ENCODE measurements around the gene CSRP3. TPM values are rescaled to one million over a fixed set of nuclear protein-coding genes. Genes with fewer than 3 reads are reported as not detected.

Gene CSRP3
- total RNA-seq, 1 experiment from 2014 or later: not detected

DNA sequence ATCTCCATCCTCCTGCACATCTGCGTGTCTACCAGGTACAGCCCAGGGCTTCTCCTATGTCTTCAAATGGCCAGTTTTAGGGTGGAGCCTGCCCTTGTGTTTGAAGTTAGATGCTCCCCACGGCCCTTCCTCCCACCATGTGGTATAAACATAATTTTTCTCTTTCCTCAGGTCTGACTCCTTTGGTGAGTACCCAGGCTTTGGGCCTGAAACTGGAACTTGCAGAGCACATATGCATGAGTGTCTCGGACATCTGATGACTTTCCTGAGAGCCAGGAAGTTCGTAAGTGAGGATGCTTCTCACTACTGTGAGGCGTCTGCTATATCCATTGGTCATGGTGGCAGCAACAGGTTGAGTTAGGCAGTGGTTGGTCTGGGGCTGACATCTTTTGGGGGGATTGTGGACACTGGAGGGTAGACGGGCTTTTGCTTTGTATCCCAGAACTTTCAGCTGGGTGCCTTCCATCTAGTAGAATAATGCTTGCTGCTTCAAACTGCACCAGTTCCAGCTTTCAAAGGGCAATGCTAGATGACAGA lies 16.2 kb downstream of the CSRP3 start:
- CTCF ChIA-PET: no interaction called here
- H3K36me3 Mint-ChIP-seq (ENCODE audit: insufficient read depth, unreplicated experiment): peaks cover 7% of the 10 kb centered on the region
- intact Hi-C loops (cut with micrococcal nuclease): no loop called here
- BruUV-seq (replicated peaks): no TSS peak
- TF ChIP-seq, protein P1, sequence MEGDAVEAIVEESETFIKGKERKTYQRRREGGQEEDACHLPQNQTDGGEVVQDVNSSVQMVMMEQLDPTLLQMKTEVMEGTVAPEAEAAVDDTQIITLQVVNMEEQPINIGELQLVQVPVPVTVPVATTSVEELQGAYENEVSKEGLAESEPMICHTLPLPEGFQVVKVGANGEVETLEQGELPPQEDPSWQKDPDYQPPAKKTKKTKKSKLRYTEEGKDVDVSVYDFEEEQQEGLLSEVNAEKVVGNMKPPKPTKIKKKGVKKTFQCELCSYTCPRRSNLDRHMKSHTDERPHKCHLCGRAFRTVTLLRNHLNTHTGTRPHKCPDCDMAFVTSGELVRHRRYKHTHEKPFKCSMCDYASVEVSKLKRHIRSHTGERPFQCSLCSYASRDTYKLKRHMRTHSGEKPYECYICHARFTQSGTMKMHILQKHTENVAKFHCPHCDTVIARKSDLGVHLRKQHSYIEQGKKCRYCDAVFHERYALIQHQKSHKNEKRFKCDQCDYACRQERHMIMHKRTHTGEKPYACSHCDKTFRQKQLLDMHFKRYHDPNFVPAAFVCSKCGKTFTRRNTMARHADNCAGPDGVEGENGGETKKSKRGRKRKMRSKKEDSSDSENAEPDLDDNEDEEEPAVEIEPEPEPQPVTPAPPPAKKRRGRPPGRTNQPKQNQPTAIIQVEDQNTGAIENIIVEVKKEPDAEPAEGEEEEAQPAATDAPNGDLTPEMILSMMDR (IDR thresholded peaks at IDR 0.05; ENCODE audit: unreplicated experiment): no peak
- no peak for DNase-seq (ENCODE audit: unreplicated experiment)
- no peaks in the 10 kb centered on the region for H3K27me3 Mint-ChIP-seq (ENCODE audit: insufficient read depth, unreplicated experiment)
- POLR2A ChIA-PET: no interaction called here
- no peak overlapping the region for H3K4me3 Mint-ChIP-seq (ENCODE audit: unreplicated experiment)
- no peaks in the 10 kb centered on the region for H3K4me1 Mint-ChIP-seq (ENCODE audit: insufficient read depth, unreplicated experiment)
- no peaks in the 10 kb centered on the region for H3K9me3 Mint-ChIP-seq (ENCODE audit: unreplicated experiment)
- H3K27ac Mint-ChIP-seq (ENCODE audit: low read depth, unreplicated experiment): no peak overlapping the region

GRCh38 chr11:19185036-19185435 lies 16.7 kb downstream of the CSRP3 start:
- intact Hi-C loops (cut with micrococcal nuclease): no loop called here
- ChIA-PET CTCF (no interaction called here), POLR2A (no interaction called here)
- TF ChIP-seq, protein P1 (IDR thresholded peaks at IDR 0.05; ENCODE audit: unreplicated experiment): no peak
- Mint-ChIP-seq H3K36me3 (ENCODE audit: insufficient read depth, unreplicated experiment) (peaks cover 7% of the 10 kb centered on the region), H3K4me1 (ENCODE audit: insufficient read depth, unreplicated experiment) (no peaks in the 10 kb centered on the region), H3K27ac (ENCODE audit: low read depth, unreplicated experiment) (no peak overlapping the region), H3K27me3 (ENCODE audit: insufficient read depth, unreplicated experiment) (no peaks in the 10 kb centered on the region), H3K9me3 (ENCODE audit: unreplicated experiment) (no peaks in the 10 kb centered on the region), H3K4me3 (ENCODE audit: unreplicated experiment) (no peak overlapping the region)
- no TSS peak for BruUV-seq (replicated peaks)
- DNase-seq (ENCODE audit: unreplicated experiment): no peak

GRCh38 chr11:19183646-19184045 lies 18.1 kb downstream of the CSRP3 start:
- Mint-ChIP-seq H3K4me1 (ENCODE audit: insufficient read depth, unreplicated experiment) (no peaks in the 10 kb centered on the region), H3K4me3 (ENCODE audit: unreplicated experiment) (no peak overlapping the region)
- BruUV-seq (replicated peaks): no TSS peak

GRCh38 chr11:19181531-19182261 lies 20.1 kb downstream of the CSRP3 start:
- CTCF ChIA-PET: interaction anchor here (0.6 kb wide), 1 partner anchor 383 kb away, joined by 3 read pairs; no protein-coding TSS in a partner anchor

More at GRCh38 chr11:19183646-19184045, 18.1 kb downstream of the CSRP3 start:
- Mint-ChIP-seq H3K27me3 (ENCODE audit: insufficient read depth, unreplicated experiment) (no peaks in the 10 kb centered on the region), H3K9me3 (ENCODE audit: unreplicated experiment) (no peaks in the 10 kb centered on the region), H3K27ac (ENCODE audit: low read depth, unreplicated experiment) (no peak overlapping the region), H3K36me3 (ENCODE audit: insufficient read depth, unreplicated experiment) (no peaks in the 10 kb centered on the region)
- intact Hi-C loops (cut with micrococcal nuclease): no loop called here
- POLR2A ChIA-PET: no interaction called here
- CTCF ChIA-PET: interaction anchor here (0.5 to 0.8 kb wide), 3 partner anchors 13 to 577 kb away, joined by 3 to 5 read pairs (median 4); no protein-coding TSS in a partner anchor
- TF ChIP-seq, protein P1 (IDR thresholded peaks at IDR 0.05; ENCODE audit: unreplicated experiment): no peak
- DNase-seq (ENCODE audit: unreplicated experiment): no peak

More at GRCh38 chr11:19181531-19182261, 20.1 kb downstream of the CSRP3 start:
- intact Hi-C loops (cut with micrococcal nuclease): no loop called here
- H3K4me1 Mint-ChIP-seq (ENCODE audit: insufficient read depth, unreplicated experiment): no peaks in the 10 kb centered on the region
- TF ChIP-seq, protein P1 (IDR thresholded peaks at IDR 0.05; ENCODE audit: unreplicated experiment): no peak
- POLR2A ChIA-PET: no interaction called here
- no peak overlapping the region for H3K4me3 Mint-ChIP-seq (ENCODE audit: unreplicated experiment)
- no peak for DNase-seq (ENCODE audit: unreplicated experiment)
- H3K9me3 Mint-ChIP-seq (ENCODE audit: unreplicated experiment): no peaks in the 10 kb centered on the region
- BruUV-seq (replicated peaks): no TSS peak
- H3K27me3 Mint-ChIP-seq (ENCODE audit: insufficient read depth, unreplicated experiment): no peaks in the 10 kb centered on the region
- H3K36me3 Mint-ChIP-seq (ENCODE audit: insufficient read depth, unreplicated experiment): peaks cover 7% of the 10 kb centered on the region
- H3K27ac Mint-ChIP-seq (ENCODE audit: low read depth, unreplicated experiment): no peak overlapping the region

All from MCF 10A (cell line).